H9 (cell line): ENCODE measurements around the gene MARCHF9. TPM values are rescaled to one million over a fixed set of nuclear protein-coding genes. Genes with fewer than 3 reads are reported as not detected.

Source experiments
- DNase-seq: peaks from one replicate; pipeline ENCODE4 v3.0.0-alpha.2; 2017
- H2AFZ ChIP-seq: one replicate; pipeline ENCODE4 v1.6.1; 2013; ENCODE audit warnings: mild to moderate bottlenecking, low read length, control low read depth, moderate library complexity
- H2AK5ac ChIP-seq: 2 replicates; pipeline ENCODE4 v1.6.1; 2013; ENCODE audit warnings: low read length, control low read depth, mixed read lengths; ENCODE audit not compliant: insufficient read length
- H2BK120ac ChIP-seq: one replicate; pipeline ENCODE4 v1.6.1; 2013; ENCODE audit warnings: low read depth, mild to moderate bottlenecking, low read length, control low read depth, inconsistent platforms; ENCODE audit not compliant: poor library complexity, severe bottlenecking
- H2BK12ac ChIP-seq: 2 replicates; pipeline ENCODE4 v1.6.1; 2013; ENCODE audit warnings: low read length, control low read depth, mixed read lengths, low read depth; ENCODE audit not compliant: insufficient read length
- H2BK15ac ChIP-seq: 2 replicates; pipeline ENCODE4 v1.6.1; 2013; ENCODE audit warnings: low read depth, low read length, control low read depth
- H2BK20ac ChIP-seq: one replicate; pipeline ENCODE4 v1.6.1; 2013; ENCODE audit warnings: low read depth, mild to moderate bottlenecking, low read length, control low read depth, inconsistent platforms; ENCODE audit not compliant: poor library complexity, severe bottlenecking
- H2BK5ac ChIP-seq: 2 replicates; pipeline ENCODE4 v1.6.1; 2013; ENCODE audit warnings: low read length, control low read depth, mixed read lengths; ENCODE audit not compliant: insufficient read length
- H3K14ac ChIP-seq: 2 replicates; pipeline ENCODE4 v1.6.1; 2013; ENCODE audit warnings: low read length, control low read depth; ENCODE audit not compliant: insufficient read depth
- H3K18ac ChIP-seq: 2 replicates; pipeline ENCODE4 v1.6.1; 2013; ENCODE audit warnings: low read depth, mild to moderate bottlenecking, mixed read lengths, low read length, control low read depth; ENCODE audit not compliant: insufficient read length
- H3K23ac ChIP-seq: 2 replicates; pipeline ENCODE4 v1.6.1; 2013; ENCODE audit warnings: low read length, control low read depth, mixed read lengths, low read depth; ENCODE audit not compliant: insufficient read length
- H3K23me2 ChIP-seq: 2 replicates; pipeline ENCODE4 v1.6.1; 2013; ENCODE audit warnings: low read depth, mild to moderate bottlenecking, mixed read lengths, low read length, control low read depth; ENCODE audit not compliant: insufficient read length, poor library complexity, severe bottlenecking
- H3K27ac ChIP-seq: 2 replicates; pipeline ENCODE4 v1.5.1; 2013; ENCODE audit warnings: low read length, control low read depth, mixed read lengths, low read depth; ENCODE audit not compliant: insufficient read length
- H3K27me3 ChIP-seq: 2 replicates; pipeline ENCODE4 v1.6.1; 2013; ENCODE audit warnings: low read length, control low read depth, inconsistent platforms; ENCODE audit not compliant: insufficient read depth
- H3K4ac ChIP-seq: 2 replicates; pipeline ENCODE4 v1.6.1; 2013; ENCODE audit warnings: low read depth, mild to moderate bottlenecking, control low read depth, inconsistent platforms, low read length, moderate library complexity
- H3K4me1 ChIP-seq: 2 replicates; pipeline ENCODE4 v1.6.1; 2013; ENCODE audit warnings: low read length, control low read depth, inconsistent platforms; ENCODE audit not compliant: insufficient read depth
- H3K4me2 ChIP-seq: 2 replicates; pipeline ENCODE4 v1.6.1; 2013; ENCODE audit warnings: low read length, control low read depth, mixed read lengths; ENCODE audit not compliant: insufficient read length, insufficient read depth
- H3K56ac ChIP-seq: 2 replicates; pipeline ENCODE4 v1.6.1; 2013; ENCODE audit warnings: low read depth, mild to moderate bottlenecking, mixed read lengths, low read length, control low read depth; ENCODE audit not compliant: insufficient read length
- H3K79me1 ChIP-seq: 2 replicates; pipeline ENCODE4 v1.6.1; 2013; ENCODE audit warnings: low read depth, mild to moderate bottlenecking, moderate library complexity, low read length, control low read depth, inconsistent platforms; ENCODE audit not compliant: insufficient read depth, poor library complexity, severe bottlenecking
- H3K79me2 ChIP-seq: 2 replicates; pipeline ENCODE4 v1.6.1; 2013; ENCODE audit warnings: low read length, control low read depth, inconsistent platforms; ENCODE audit not compliant: insufficient read depth
- H3K9ac ChIP-seq: 2 replicates; pipeline ENCODE4 v1.6.1; 2013; ENCODE audit warnings: low read length, control low read depth, mixed read lengths; ENCODE audit not compliant: insufficient read length; ENCODE audit errors: extremely low read depth
- H3K9me3 ChIP-seq: one replicate; pipeline ENCODE4 v1.6.1; 2013; ENCODE audit warnings: low read depth, low read length, inconsistent platforms; ENCODE audit not compliant: control insufficient read depth
- H3T11ph ChIP-seq: one replicate; pipeline ENCODE4 v1.6.1; 2013; ENCODE audit warnings: mild to moderate bottlenecking, low read length, control low read depth, inconsistent platforms
- H4K20me1 ChIP-seq: one replicate; pipeline ENCODE4 v1.6.1; 2013; ENCODE audit not compliant: control insufficient read depth, insufficient read length, insufficient read depth
- H4K5ac ChIP-seq: 2 replicates; pipeline ENCODE4 v1.6.1; 2013; ENCODE audit warnings: low read depth, mild to moderate bottlenecking, mixed read lengths, low read length, control low read depth; ENCODE audit not compliant: insufficient read length
- H4K8ac ChIP-seq: replicated peaks from 2 replicates; pipeline ENCODE4 v1.6.1; 2013; ENCODE audit warnings: low read length, control low read depth, mixed read lengths, low read depth; ENCODE audit not compliant: insufficient read length
- H4K91ac ChIP-seq: 2 replicates; pipeline ENCODE4 v1.6.1; 2013; ENCODE audit warnings: low read depth, mild to moderate bottlenecking, moderate library complexity, mixed read lengths, low read length, control low read depth; ENCODE audit not compliant: insufficient read length
- H3K27ac Mint-ChIP-seq, 3 experiments: 2 replicates in 2 of 3; 3 replicates in 1 of 3; pipeline ENCODE4 v1.8.0; 2020 to 2021; ENCODE audit warnings: mixed read lengths in 3 of 3, mild to moderate bottlenecking in 1 of 3, moderate library complexity in 1 of 3
- H3K27me3 Mint-ChIP-seq: 2 replicates; pipeline ENCODE4 v1.8.0; 2021; ENCODE audit warnings: low read depth, mild to moderate bottlenecking, moderate library complexity, mixed read lengths
- H3K36me3 Mint-ChIP-seq, 3 experiments: 2 replicates in 2 of 3; 3 replicates in 1 of 3; pipeline ENCODE4 v1.8.0; 2020 to 2021; ENCODE audit warnings: low read depth in 3 of 3, mixed read lengths in 3 of 3; ENCODE audit not compliant: insufficient read depth in 1 of 3
- H3K4me1 Mint-ChIP-seq, 2 experiments: 2 replicates each; pipeline ENCODE4 v1.8.0; 2020; ENCODE audit warnings: mixed read lengths in 2 of 2
- H3K4me3 Mint-ChIP-seq, 2 experiments: 2 replicates in 1 of 2; 3 replicates in 1 of 2; pipeline ENCODE4 v1.8.0; 2020 to 2021; ENCODE audit warnings: mild to moderate bottlenecking in 2 of 2, mixed read lengths in 2 of 2, moderate library complexity in 1 of 2
- H3K9me3 Mint-ChIP-seq, 2 experiments: 2 replicates in 1 of 2; 3 replicates in 1 of 2; pipeline ENCODE4 v1.8.0; 2020; ENCODE audit warnings: mild to moderate bottlenecking in 2 of 2, mixed read lengths in 2 of 2, moderate library complexity in 1 of 2
- CTCF ChIP-seq: fragments of 200-600 bp; sonication (generic); conservative IDR thresholded peaks from 3 replicates; pipeline ENCODE4 v1.8.0; 2021; ENCODE audit warnings: antibody characterized with exemption, mild to moderate bottlenecking
- WGBS: extraction: QIAGEN DNeasy Blood & Tissue Kit; methylation state at CpG from one replicate; pipeline ENCODE4 v1.1.7; 2013; ENCODE audit warnings: missing lambda C conversion rate, low lambda C conversion rate, mixed read lengths; ENCODE audit not compliant: insufficient read length; ENCODE audit errors: extremely low coverage; 5-methylcytosine and 5-hydroxymethylcytosine counted together
- total RNA-seq: library from RNA; stranded (reverse); gene quantifications from 2 replicates; pipeline ENCODE4 v1.2.1, GENCODE V29; 2021

Gene MARCHF9
- total RNA-seq, 1 experiment from 2014 or later = 20.5 TPM

GRCh38 chr12:57767876-57768275, 13.0 kb downstream of the MARCHF9 start:
- Histone ChIP-seq H3K4me2 (no peak overlapping the region), H4K8ac (no peak overlapping the region), H3K79me2 (no peaks in the 10 kb centered on the region), H3K14ac (no peak overlapping the region), H3K27ac (no peak overlapping the region), H3K18ac (no peak overlapping the region), H3K56ac (no peak overlapping the region), H4K91ac (no peak overlapping the region), H2BK5ac (no peak overlapping the region), H3K4ac (no peak overlapping the region), H2BK120ac (no peak overlapping the region), H4K20me1 (no peaks in the 10 kb centered on the region), H3K9me3 (no peaks in the 10 kb centered on the region), H3K79me1 (no peaks in the 10 kb centered on the region), H3K4me1 (peaks cover 3% of the 10 kb centered on the region; the same call in 1 of the 2 replicates), H3K23me2 (peaks cover 31% of the 10 kb centered on the region), H2AFZ (no peak overlapping the region), H2BK20ac (no peak overlapping the region), H3K9ac (no peak overlapping the region), H3T11ph (no peak overlapping the region), H2BK12ac (no peak overlapping the region), H4K5ac (no peak overlapping the region), H3K27me3 (peaks cover 31% of the 10 kb centered on the region; the same call in 1 of the 2 replicates), H3K23ac (no peak overlapping the region), H2BK15ac (no peak overlapping the region), H2AK5ac (no peak overlapping the region)
- Mint-ChIP-seq H3K4me3 (no peak overlapping the region), H3K27ac (no peak overlapping the region), H3K36me3 (peaks cover 20 to 39% (median 31%) of the 10 kb centered on the region in 3 experiments), H3K27me3 (peaks cover 41% of the 10 kb centered on the region), H3K9me3 (no peaks in the 10 kb centered on the region), H3K4me1 (peaks cover 33 to 49% of the 10 kb centered on the region in 2 experiments)
- TF ChIP-seq CTCF = no peak
- no peak for DNase-seq
- WGBS = no CpG with 5 or more reads among the region's 3 CpGs
